Choroid plexus epithelial cell (primary cell): ENCODE results near the gene IQGAP1.
A peak's percentile ranks its signal among the peaks of the same experiment; 100 is the strongest.

Source experiments
- DNase-seq: peaks from one replicate; pipeline ENCODE4 v3.0.0-alpha.2; 2010; ENCODE audit warnings: low read depth
- H3K4me3 ChIP-seq: 2 replicates; pipeline ENCODE4 v1.5.1; 2011; ENCODE audit warnings: low read depth, mild to moderate bottlenecking, control low read depth, low read length, moderate library complexity
- TF ChIP-seq, protein P1 (sequence below): conservative IDR thresholded peaks from 2 replicates; pipeline ENCODE4 v1.5.1; 2011; ENCODE audit warnings: low read depth, mild to moderate bottlenecking, control low read depth, inconsistent platforms, low read length, moderate library complexity

Gene IQGAP1

DNA sequence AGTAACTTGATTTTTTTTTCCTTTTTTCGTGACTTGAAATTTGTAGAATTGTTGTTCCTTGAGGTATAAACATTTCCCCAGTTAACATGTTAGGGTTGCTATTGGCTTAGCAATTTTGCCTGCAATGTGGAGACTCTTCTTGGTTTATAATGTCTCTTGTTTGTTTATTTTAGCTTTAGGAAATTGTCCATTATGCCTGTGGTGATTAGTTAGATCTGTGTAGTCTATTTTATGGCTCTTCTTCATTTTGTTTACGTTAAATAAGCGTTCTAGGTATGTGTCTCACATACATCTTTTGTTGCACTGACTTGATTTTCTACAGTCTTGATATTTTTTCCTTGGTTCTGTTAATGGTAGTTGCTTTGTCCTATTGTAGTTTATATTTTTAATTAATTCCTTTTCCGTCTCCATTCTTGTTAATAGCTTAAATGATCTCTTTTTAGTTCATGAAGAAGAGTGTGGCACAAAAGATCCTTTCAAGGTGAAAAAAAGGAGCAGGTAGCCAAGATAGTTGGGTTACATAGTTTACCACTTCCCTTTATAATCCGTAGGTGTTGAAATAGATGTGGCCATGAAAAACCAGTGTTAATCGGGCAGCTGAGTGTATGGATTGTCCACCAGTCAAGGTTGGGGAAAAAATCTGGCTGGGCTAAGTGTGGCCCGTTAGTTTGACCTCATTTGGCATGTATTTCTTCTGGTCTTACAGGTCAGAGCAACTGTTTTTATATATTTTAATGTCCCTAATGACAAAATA is 12.1 kb downstream of the IQGAP1 start:
- no peak for DNase-seq
- H3K4me3 ChIP-seq = no peak overlapping the region
- TF ChIP-seq, protein P1, sequence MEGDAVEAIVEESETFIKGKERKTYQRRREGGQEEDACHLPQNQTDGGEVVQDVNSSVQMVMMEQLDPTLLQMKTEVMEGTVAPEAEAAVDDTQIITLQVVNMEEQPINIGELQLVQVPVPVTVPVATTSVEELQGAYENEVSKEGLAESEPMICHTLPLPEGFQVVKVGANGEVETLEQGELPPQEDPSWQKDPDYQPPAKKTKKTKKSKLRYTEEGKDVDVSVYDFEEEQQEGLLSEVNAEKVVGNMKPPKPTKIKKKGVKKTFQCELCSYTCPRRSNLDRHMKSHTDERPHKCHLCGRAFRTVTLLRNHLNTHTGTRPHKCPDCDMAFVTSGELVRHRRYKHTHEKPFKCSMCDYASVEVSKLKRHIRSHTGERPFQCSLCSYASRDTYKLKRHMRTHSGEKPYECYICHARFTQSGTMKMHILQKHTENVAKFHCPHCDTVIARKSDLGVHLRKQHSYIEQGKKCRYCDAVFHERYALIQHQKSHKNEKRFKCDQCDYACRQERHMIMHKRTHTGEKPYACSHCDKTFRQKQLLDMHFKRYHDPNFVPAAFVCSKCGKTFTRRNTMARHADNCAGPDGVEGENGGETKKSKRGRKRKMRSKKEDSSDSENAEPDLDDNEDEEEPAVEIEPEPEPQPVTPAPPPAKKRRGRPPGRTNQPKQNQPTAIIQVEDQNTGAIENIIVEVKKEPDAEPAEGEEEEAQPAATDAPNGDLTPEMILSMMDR = no peak

DNA sequence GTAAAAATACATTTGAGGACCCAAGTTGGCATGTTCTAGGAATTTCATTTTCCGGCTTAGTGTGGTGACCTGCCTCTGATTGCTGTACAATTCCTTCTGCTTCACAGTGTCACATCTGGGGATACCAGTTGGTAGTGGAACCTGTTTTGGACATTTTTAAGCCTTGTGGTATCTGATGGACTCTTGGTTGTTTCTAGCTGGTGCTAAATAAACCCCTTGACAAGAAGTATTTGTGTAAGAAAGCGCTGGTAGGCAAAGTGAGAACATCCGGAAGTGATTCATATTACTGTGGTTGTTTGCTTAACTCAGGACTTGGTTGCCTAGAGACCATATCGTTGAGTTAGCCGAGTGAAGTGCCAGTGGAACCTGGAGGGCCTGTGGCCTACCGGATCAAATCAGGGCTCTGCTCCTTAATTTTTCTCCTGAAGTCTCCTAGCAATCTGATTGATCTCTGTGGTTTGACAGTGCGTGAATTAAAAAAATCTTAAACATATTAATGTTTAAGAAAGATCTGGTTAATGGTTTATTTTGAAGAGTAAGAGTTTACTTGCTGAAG is 12.8 kb downstream of the IQGAP1 start:
- TF ChIP-seq, protein P1 = no peak
- peak overlapping the region; percentile 12 for H3K4me3 ChIP-seq
- DNase-seq = peak; percentile 97

DNA sequence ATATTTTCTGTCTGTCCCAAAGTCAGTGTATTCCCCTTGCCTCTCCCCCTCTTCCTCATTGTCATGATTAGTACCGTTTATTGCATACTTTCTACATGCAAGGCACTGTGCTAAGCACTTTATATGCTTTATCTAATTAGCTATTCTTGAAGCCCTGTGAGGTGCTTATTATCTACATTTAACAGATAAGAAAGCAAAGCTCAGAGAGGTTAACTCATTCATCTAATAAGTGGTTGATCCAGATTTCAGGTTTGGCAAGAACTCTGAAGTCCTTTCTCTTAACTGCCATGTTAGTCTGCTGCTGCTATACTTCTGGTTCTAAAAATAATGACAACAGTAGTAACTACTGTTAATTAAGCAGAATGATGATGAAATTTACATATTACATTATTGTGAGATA is 13.5 kb downstream of the IQGAP1 start:
- no peak overlapping the region for H3K4me3 ChIP-seq
- TF ChIP-seq, protein P1 = no peak
- DNase-seq = no peak

DNA sequence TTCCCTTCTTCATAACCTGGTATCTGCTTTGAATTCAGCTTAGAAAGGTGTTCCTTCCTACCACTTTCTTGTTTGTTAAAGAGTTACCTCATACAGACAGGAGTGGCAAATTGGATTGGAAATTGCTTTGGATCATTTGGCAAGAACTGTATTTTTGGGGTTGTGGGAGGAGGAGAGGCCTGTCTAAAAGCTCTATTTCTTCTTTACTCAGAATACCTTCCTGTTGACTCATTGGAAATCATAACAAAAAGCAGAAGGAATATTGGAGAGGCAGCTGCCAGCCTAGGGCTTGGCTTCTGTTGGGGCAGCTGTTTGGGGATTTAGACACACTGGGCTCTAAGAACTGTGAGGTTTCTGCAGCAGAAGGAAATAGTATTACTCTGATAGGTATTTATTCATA is 14.2 kb downstream of the IQGAP1 start:
- peak; percentile 71 for DNase-seq

DNA sequence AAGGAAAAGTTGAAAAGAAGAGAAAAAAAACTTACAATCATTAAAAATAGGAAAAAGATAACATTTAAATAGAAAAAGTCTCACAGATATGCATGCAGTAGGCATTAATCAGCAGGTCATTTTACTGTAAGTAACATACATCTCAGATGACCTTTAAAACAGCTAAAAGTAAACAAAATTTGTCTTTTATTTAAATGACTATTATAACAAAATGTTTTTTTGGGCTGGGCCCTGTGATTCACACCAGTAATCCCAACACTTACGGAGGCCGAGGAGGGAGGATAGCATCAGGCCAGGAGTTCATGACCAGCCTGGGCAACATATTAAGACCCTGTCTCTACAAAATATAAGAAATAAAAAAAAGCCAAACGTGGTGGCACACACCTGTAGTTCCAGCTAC is 14.7 kb downstream of the IQGAP1 start:
- no peak overlapping the region for H3K4me3 ChIP-seq
- no peak for DNase-seq
- TF ChIP-seq, protein P1 = no peak

More for the DNA sequence above, 14.2 kb downstream of the IQGAP1 start:
- TF ChIP-seq, protein P1 = no peak
- H3K4me3 ChIP-seq = no peak overlapping the region

DNA sequence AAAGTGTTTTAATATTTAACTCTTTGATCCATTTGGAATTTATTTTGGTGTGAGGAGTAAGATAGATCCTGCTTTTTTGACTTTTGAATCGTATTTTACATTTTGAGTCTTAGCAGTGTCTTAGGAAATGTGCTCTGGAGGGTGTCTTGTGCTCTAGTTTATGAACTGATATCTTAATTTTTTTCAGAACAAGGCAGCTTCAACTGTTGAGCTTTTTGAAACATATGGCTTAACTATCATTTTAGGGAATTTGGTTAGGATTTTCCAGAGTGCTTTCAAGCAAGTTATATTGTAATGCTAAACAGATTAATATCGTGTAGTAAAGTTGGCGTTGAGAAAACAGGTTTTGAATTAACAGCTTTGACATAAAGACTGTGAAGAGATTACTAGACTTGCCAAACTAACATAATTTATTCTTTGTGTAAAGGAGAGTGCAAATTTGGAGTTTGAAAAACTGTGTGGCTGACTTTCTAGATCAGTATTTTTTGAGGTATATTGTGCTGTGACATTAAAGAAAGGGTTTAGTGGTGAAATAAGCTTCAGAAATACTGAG is 17.1 kb downstream of the IQGAP1 start:
- no peak overlapping the region for H3K4me3 ChIP-seq
- DNase-seq = no peak
- TF ChIP-seq, protein P1 = no peak
